Measurements from ENCODE around the gene ABCA5. TPM values are rescaled to one million over a fixed set of nuclear protein-coding genes. Genes with fewer than 3 reads are reported as not detected.
A peak's percentile ranks its signal among the peaks of the same experiment; 100 is the strongest.

Gene ABCA5
- total RNA-seq, 1 experiment from 2014 or later = 9.6 TPM

DNA sequence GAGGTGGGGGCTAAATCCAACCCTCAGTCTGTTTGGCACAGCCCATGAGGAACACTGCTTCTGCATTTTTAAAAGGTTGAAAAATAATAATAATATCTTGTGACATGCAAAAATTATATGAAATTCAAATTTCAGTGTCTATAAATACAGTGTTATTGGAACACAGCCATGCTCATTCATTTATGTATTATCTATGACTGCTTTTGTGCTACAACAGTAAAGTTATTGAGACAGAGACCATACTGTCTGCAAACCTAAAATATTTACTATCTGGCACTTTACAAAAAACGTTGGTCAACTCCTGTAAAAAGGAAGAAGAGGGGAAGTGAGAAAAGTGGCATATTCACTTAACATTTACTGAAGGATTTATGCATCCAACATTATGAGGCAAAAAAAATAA is 3.1 kb downstream of the ABCA5 start:
- no peaks in the 10 kb centered on the region for H3K9me3 Mint-ChIP-seq (ENCODE audit: unreplicated experiment)
- H3K4me3 Mint-ChIP-seq (ENCODE audit: unreplicated experiment) = peak overlapping the region; percentile 18
- TSS peak; percentile 6 for BruUV-seq (replicated peaks)
- ChIA-PET POLR2A (interaction anchor here (3.5 kb wide), 1 partner anchor 10 kb away, joined by 45 read pairs; no protein-coding TSS in a partner anchor), CTCF (no interaction called here)
- intact Hi-C loops (cut with micrococcal nuclease) = no loop called here
- TF ChIP-seq, protein P1, sequence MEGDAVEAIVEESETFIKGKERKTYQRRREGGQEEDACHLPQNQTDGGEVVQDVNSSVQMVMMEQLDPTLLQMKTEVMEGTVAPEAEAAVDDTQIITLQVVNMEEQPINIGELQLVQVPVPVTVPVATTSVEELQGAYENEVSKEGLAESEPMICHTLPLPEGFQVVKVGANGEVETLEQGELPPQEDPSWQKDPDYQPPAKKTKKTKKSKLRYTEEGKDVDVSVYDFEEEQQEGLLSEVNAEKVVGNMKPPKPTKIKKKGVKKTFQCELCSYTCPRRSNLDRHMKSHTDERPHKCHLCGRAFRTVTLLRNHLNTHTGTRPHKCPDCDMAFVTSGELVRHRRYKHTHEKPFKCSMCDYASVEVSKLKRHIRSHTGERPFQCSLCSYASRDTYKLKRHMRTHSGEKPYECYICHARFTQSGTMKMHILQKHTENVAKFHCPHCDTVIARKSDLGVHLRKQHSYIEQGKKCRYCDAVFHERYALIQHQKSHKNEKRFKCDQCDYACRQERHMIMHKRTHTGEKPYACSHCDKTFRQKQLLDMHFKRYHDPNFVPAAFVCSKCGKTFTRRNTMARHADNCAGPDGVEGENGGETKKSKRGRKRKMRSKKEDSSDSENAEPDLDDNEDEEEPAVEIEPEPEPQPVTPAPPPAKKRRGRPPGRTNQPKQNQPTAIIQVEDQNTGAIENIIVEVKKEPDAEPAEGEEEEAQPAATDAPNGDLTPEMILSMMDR (IDR thresholded peaks at IDR 0.05; ENCODE audit: unreplicated experiment) = no peak
- DNase-seq (ENCODE audit: unreplicated experiment) = no peak
- no peaks in the 10 kb centered on the region for H3K36me3 Mint-ChIP-seq (ENCODE audit: insufficient read depth, unreplicated experiment)
- H3K27me3 Mint-ChIP-seq (ENCODE audit: insufficient read depth, unreplicated experiment) = no peaks in the 10 kb centered on the region
- peaks cover 12% of the 10 kb centered on the region for H3K4me1 Mint-ChIP-seq (ENCODE audit: insufficient read depth, unreplicated experiment)
- no peak overlapping the region for H3K27ac Mint-ChIP-seq (ENCODE audit: low read depth, unreplicated experiment)

DNA sequence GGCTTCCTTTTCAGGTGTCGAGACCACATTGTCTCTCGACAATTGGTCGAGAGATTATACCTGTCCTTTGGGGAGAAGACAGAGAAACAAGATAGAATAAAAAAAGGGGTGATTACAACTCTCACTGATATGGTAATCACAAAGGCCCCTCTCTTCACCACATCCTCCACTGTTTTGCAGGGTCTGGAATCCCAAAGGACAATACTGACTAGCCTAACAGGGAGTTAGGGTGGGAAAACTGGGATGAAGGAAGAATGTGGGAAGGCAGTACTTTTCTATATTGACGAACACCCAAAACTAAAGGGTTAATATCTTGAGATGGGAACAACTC is 6.1 kb downstream of the ABCA5 start:
- Mint-ChIP-seq H3K4me3 (ENCODE audit: unreplicated experiment) (no peak overlapping the region), H3K9me3 (ENCODE audit: unreplicated experiment) (no peaks in the 10 kb centered on the region), H3K27ac (ENCODE audit: low read depth, unreplicated experiment) (no peak overlapping the region), H3K4me1 (ENCODE audit: insufficient read depth, unreplicated experiment) (peaks cover 7% of the 10 kb centered on the region), H3K27me3 (ENCODE audit: insufficient read depth, unreplicated experiment) (no peaks in the 10 kb centered on the region), H3K36me3 (ENCODE audit: insufficient read depth, unreplicated experiment) (no peaks in the 10 kb centered on the region)
- DNase-seq (ENCODE audit: unreplicated experiment) = no peak
- CTCF ChIA-PET = interaction anchor here (0.7 to 1.2 kb wide), 3 partner anchors 14 to 471 kb away, joined by 3 to 4 read pairs (median 3); no protein-coding TSS in a partner anchor
- intact Hi-C loops (cut with micrococcal nuclease) = no loop called here
- POLR2A ChIA-PET = no interaction called here
- TF ChIP-seq, protein P1 (IDR thresholded peaks at IDR 0.05; ENCODE audit: unreplicated experiment) = no peak
- BruUV-seq (replicated peaks) = no TSS peak

DNA sequence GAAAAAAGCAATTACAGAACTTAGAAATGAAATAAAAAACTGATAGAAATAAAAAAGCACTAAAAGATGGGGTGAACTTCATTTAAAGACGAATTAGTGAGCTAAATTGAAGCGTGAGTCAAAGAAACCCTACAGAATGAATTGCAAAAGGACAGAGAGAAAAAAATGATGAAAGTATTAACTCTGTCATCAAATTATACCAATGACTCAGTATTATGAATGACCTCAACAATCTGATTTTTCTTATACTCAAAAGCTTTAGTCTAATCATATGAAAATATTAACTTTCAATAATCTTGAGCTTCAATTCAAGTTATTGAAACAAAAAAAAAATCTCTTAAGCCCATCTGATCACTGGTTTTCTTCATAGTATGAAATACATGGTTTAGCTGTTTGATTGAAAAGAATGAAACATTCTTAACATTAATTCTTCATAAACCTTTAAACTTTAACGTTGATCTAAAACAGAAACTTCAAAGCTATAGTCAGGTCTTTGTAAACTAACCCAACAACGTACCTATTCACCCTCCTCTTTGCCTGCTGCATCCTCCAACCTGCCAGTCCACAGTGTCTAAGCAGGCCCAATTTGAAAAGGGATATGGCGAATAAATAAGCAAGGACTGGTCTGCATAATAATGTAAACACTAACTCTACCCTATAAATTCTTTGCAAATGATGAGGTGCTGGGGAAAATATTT is 6.6 kb downstream of the ABCA5 start:
- CTCF ChIA-PET = interaction anchor here (0.6 to 1.2 kb wide), 3 partner anchors 14 to 1182 kb away, joined by 3 to 4 read pairs (median 3); no protein-coding TSS in a partner anchor

DNA sequence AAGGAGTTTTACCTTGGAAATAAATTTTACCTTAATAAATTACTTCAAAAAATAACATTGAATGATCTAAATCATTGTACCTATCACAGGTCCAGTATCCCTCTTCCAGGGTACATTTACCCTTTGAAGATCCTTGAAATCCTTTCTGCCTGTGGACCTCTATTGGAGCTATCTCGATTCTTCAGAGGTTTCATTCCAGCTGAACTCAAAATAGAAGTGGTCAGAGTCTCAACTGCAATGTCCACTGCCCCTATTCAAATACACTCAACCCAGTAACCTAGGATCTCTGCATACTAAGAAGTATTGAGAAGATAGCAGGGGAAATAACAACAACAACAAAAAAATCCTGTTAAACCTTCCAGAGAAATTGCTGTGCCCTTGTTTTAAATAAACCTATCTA is 9.3 kb downstream of the ABCA5 start:
- no peaks in the 10 kb centered on the region for H3K9me3 Mint-ChIP-seq (ENCODE audit: unreplicated experiment)
- no peak overlapping the region for H3K27ac Mint-ChIP-seq (ENCODE audit: low read depth, unreplicated experiment)
- POLR2A ChIA-PET = interaction anchor here (1.7 kb wide), 1 partner anchor 9 kb away, joined by 17 read pairs; the partner anchor contains the start of gene ABCA5
- intact Hi-C loops (cut with micrococcal nuclease) = no loop called here
- no peaks in the 10 kb centered on the region for H3K27me3 Mint-ChIP-seq (ENCODE audit: insufficient read depth, unreplicated experiment)
- H3K4me1 Mint-ChIP-seq (ENCODE audit: insufficient read depth, unreplicated experiment) = no peaks in the 10 kb centered on the region
- TF ChIP-seq, protein P1 (IDR thresholded peaks at IDR 0.05; ENCODE audit: unreplicated experiment) = no peak
- CTCF ChIA-PET = interaction anchor here (0.6 to 1.2 kb wide), 2 partner anchors 44 to 48 kb away, joined by 3 to 4 read pairs; no protein-coding TSS in a partner anchor
- DNase-seq (ENCODE audit: unreplicated experiment) = no peak
- H3K4me3 Mint-ChIP-seq (ENCODE audit: unreplicated experiment) = no peak overlapping the region
- no peaks in the 10 kb centered on the region for H3K36me3 Mint-ChIP-seq (ENCODE audit: insufficient read depth, unreplicated experiment)
- BruUV-seq (replicated peaks) = no TSS peak

More for the DNA sequence above, 6.6 kb downstream of the ABCA5 start:
- no peak for DNase-seq (ENCODE audit: unreplicated experiment)
- TF ChIP-seq, protein P1 (IDR thresholded peaks at IDR 0.05; ENCODE audit: unreplicated experiment) = no peak
- Mint-ChIP-seq H3K27me3 (ENCODE audit: insufficient read depth, unreplicated experiment) (no peaks in the 10 kb centered on the region), H3K9me3 (ENCODE audit: unreplicated experiment) (no peaks in the 10 kb centered on the region), H3K4me3 (ENCODE audit: unreplicated experiment) (no peak overlapping the region), H3K27ac (ENCODE audit: low read depth, unreplicated experiment) (no peak overlapping the region), H3K36me3 (ENCODE audit: insufficient read depth, unreplicated experiment) (no peaks in the 10 kb centered on the region), H3K4me1 (ENCODE audit: insufficient read depth, unreplicated experiment) (peaks cover 7% of the 10 kb centered on the region)
- POLR2A ChIA-PET = interaction anchor here (0.6 kb wide), 1 partner anchor 774 kb away, joined by 4 read pairs; no protein-coding TSS in a partner anchor
- BruUV-seq (replicated peaks) = no TSS peak
- intact Hi-C loops (cut with micrococcal nuclease) = no loop called here
